ENCODE results near the gene WNT9A.
"Not testable (repeated sequence)": the region's sequence is repeated elsewhere in the genome, so short reads cannot be mapped to it uniquely, and the experiment has no call there.

- not testable (repeated sequence) for TF ChIP-seq CTCF, POLR2AphosphoS5, POLR2A (IDR thresholded peaks at IDR 0.05)
Measured at GRCh38 chr1:227972283-227972679, 24.5 kb upstream of the WNT9A start.
